SK-N-MC (cell line): ENCODE results near the gene ITIH6.

Experiments
- EZH2 ChIP-seq: fragments of 200-600 bp; sonication (generic); IDR thresholded peaks from one replicate; pipeline ENCODE4 v1.6.1; 2017; ENCODE audit warnings: antibody characterized with exemption
- FOXP2 ChIP-seq: optimal IDR thresholded peaks from 2 replicates; pipeline ENCODE3; 2011; ENCODE audit warnings: mild to moderate bottlenecking, moderate library complexity; ENCODE audit not compliant: insufficient read depth; ENCODE audit errors: extremely low read length, control extremely low read depth
- POLR2AphosphoS5 ChIP-seq: IDR thresholded peaks from 2 replicates; pipeline ENCODE4 v1.6.1; 2012; ENCODE audit warnings: mild to moderate bottlenecking, low read depth, low read length, borderline replicate concordance

DNA sequence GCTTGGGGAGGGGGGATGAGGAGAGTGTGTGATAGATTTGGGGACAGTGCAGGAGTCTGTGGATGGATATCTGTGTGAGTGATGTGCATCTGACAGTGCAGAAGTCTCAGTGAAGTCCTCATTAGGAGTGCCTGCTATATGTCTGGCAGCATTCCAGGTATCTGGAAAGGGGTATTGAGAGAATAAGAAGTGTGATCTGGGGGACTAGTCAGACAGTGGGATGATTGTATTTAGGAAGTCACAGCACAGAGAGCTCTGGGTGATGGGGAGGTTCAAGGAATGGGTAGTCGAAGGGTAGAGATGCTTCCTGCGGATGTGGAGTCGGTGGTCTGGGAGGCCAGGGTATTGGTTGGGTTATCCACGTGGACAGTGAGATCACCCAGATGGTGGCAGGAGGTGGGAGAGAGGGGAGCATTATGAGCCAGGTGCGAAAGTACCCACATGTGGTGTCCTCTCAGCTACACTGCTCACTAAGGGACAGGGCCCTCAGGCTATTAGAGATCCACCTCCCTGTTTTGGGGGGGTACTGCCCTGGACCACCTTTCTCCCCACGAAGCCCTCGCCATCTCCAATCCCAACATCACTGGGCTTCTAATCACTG lies 19.3 kb upstream of the ITIH6 start:
- TF ChIP-seq POLR2AphosphoS5, result no peak
- TF ChIP-seq EZH2, result no peak
- TF ChIP-seq FOXP2, result no peak
